Measurements from ENCODE around the gene ZDHHC16.

The ZDHHC16 gene

GRCh38 chr10:97442277-97442676 is 3.7 kb upstream of the ZDHHC16 start:
- Histone ChIP-seq H3K27ac (ENCODE audit: low read depth, low read length) (no peak overlapping the region), H3K9me3 (ENCODE audit: control insufficient read depth, insufficient read depth, low read depth, low read length) (no peaks in the 10 kb centered on the region), H3K4me3 (ENCODE audit: low read depth, low read length) (no peak overlapping the region), H3K4me1 (ENCODE audit: control insufficient read depth, insufficient read depth, low read length) (no peaks in the 10 kb centered on the region), H3K36me3 (ENCODE audit: control insufficient read depth, insufficient read depth, low read length) (peaks cover 48% of the 10 kb centered on the region), H3K27me3 (ENCODE audit: control insufficient read depth, insufficient read depth, low read length) (no peaks in the 10 kb centered on the region), H3K9ac (ENCODE audit: low read length) (no peak overlapping the region)

DNA sequence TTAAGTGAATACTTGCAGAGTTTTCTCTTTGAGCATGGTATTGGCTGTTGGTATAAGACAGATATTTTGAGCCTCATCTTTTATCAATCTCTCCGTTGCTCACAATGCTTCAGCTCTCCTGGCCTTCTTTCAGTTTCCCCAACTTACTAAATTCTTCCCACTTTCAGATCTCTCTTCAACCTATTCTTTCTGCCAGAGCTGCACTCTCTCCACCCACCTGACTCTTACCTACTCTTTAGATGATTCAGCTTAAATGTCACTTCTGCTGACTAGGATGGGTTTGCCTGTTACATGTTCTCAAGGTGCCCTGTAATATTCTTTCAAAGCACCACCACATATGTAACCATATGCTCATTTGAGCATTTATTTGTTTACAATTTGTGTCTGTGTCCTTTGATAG is 1.8 kb upstream of the ZDHHC16 start:
- Histone ChIP-seq H3K27me3 (ENCODE audit: control insufficient read depth, insufficient read depth, low read length) (no peaks in the 10 kb centered on the region), H3K9me3 (ENCODE audit: control insufficient read depth, insufficient read depth, low read depth, low read length) (no peaks in the 10 kb centered on the region), H3K27ac (ENCODE audit: low read depth, low read length) (no peak overlapping the region), H3K9ac (ENCODE audit: low read length) (no peak overlapping the region), H3K4me1 (ENCODE audit: control insufficient read depth, insufficient read depth, low read length) (no peaks in the 10 kb centered on the region), H3K4me3 (ENCODE audit: low read depth, low read length) (no peak overlapping the region), H3K36me3 (ENCODE audit: control insufficient read depth, insufficient read depth, low read length) (peaks cover 32% of the 10 kb centered on the region)

DNA sequence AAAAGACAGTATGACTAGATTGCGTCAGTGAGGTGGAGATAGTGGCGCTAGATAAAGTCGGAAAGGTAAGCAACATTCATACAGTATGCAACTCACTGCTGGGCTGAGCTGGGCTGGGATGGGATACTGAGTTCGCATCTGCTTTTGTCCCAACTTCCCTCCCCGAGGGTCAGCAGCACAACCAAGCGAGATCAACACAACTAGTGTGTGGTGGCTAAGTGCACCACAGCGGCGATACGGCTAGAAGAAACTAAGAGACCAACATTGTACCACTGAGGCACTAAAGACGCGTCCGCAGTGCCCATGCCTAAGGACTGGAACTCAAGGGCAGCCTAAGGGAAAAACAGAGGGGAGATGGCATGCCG is 636 bp upstream of the ZDHHC16 start:
- Histone ChIP-seq H3K4me1 (ENCODE audit: control insufficient read depth, insufficient read depth, low read length) (no peaks in the 10 kb centered on the region), H3K4me3 (ENCODE audit: low read depth, low read length) (peak overlapping the region; percentile 95), H3K27me3 (ENCODE audit: control insufficient read depth, insufficient read depth, low read length) (no peaks in the 10 kb centered on the region), H3K9me3 (ENCODE audit: control insufficient read depth, insufficient read depth, low read depth, low read length) (no peaks in the 10 kb centered on the region), H3K9ac (ENCODE audit: low read length) (peak overlapping the region; percentile 92), H3K27ac (ENCODE audit: low read depth, low read length) (peak overlapping the region; percentile 28; the same call in 1 of the 2 replicates), H3K36me3 (ENCODE audit: control insufficient read depth, insufficient read depth, low read length) (peaks cover 24% of the 10 kb centered on the region)

DNA sequence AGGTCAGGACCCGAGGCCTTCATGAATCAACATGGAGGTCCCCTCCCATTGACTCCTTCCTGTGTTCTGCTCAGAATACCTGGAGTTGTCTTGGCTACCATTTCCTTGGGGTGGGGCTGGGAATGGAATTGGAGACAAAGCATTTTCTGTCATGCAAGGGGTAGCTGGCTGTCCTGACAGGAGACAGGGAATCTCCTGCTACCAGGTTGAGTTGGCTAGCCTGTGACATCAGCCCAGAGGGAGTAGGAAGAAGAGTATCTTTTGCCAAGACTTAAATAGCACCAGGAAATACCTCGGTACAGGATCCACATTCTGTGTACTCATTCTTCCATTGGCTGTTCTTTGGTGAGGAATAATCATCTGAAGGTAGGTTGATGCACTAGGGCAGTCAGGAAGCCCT is 4.9 kb downstream of the ZDHHC16 start:
- H3K4me3 ChIP-seq (ENCODE audit: low read depth, low read length), result no peak overlapping the region
- peaks cover 53% of the 10 kb centered on the region for H3K36me3 ChIP-seq (ENCODE audit: control insufficient read depth, insufficient read depth, low read length)
- H3K9ac ChIP-seq (ENCODE audit: low read length), result no peak overlapping the region
- no peak overlapping the region for H3K27ac ChIP-seq (ENCODE audit: low read depth, low read length)
- no peaks in the 10 kb centered on the region for H3K4me1 ChIP-seq (ENCODE audit: control insufficient read depth, insufficient read depth, low read length)
- no peaks in the 10 kb centered on the region for H3K9me3 ChIP-seq (ENCODE audit: control insufficient read depth, insufficient read depth, low read depth, low read length)
- H3K27me3 ChIP-seq (ENCODE audit: control insufficient read depth, insufficient read depth, low read length), result no peaks in the 10 kb centered on the region

DNA sequence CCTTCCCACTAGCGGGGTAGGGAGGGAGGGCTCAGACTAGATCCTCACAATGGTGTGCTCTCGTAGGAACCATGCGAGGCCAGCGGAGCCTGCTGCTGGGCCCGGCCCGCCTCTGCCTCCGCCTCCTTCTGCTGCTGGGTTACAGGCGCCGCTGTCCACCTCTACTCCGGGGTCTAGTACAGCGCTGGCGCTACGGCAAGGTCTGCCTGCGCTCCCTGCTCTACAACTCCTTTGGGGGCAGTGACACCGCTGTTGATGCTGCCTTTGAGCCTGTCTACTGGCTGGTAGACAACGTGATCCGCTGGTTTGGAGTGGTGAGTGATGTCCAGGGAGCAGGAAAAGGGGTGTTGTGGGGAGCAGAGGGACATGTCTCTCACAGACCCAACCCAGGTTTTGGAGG is 5.6 kb downstream of the ZDHHC16 start:
- Histone ChIP-seq H3K36me3 (ENCODE audit: control insufficient read depth, insufficient read depth, low read length) (peaks cover 61% of the 10 kb centered on the region), H3K27me3 (ENCODE audit: control insufficient read depth, insufficient read depth, low read length) (no peaks in the 10 kb centered on the region), H3K9me3 (ENCODE audit: control insufficient read depth, insufficient read depth, low read depth, low read length) (no peaks in the 10 kb centered on the region), H3K4me1 (ENCODE audit: control insufficient read depth, insufficient read depth, low read length) (no peaks in the 10 kb centered on the region), H3K9ac (ENCODE audit: low read length) (no peak overlapping the region), H3K27ac (ENCODE audit: low read depth, low read length) (no peak overlapping the region), H3K4me3 (ENCODE audit: low read depth, low read length) (no peak overlapping the region)

GRCh38 chr10:97452352-97452751 is 6.4 kb downstream of the ZDHHC16 start:
- Histone ChIP-seq H3K36me3 (ENCODE audit: control insufficient read depth, insufficient read depth, low read length) (peaks cover 68% of the 10 kb centered on the region), H3K27me3 (ENCODE audit: control insufficient read depth, insufficient read depth, low read length) (no peaks in the 10 kb centered on the region), H3K9ac (ENCODE audit: low read length) (no peak overlapping the region), H3K4me1 (ENCODE audit: control insufficient read depth, insufficient read depth, low read length) (no peaks in the 10 kb centered on the region), H3K9me3 (ENCODE audit: control insufficient read depth, insufficient read depth, low read depth, low read length) (no peaks in the 10 kb centered on the region), H3K27ac (ENCODE audit: low read depth, low read length) (no peak overlapping the region), H3K4me3 (ENCODE audit: low read depth, low read length) (no peak overlapping the region)

DNA sequence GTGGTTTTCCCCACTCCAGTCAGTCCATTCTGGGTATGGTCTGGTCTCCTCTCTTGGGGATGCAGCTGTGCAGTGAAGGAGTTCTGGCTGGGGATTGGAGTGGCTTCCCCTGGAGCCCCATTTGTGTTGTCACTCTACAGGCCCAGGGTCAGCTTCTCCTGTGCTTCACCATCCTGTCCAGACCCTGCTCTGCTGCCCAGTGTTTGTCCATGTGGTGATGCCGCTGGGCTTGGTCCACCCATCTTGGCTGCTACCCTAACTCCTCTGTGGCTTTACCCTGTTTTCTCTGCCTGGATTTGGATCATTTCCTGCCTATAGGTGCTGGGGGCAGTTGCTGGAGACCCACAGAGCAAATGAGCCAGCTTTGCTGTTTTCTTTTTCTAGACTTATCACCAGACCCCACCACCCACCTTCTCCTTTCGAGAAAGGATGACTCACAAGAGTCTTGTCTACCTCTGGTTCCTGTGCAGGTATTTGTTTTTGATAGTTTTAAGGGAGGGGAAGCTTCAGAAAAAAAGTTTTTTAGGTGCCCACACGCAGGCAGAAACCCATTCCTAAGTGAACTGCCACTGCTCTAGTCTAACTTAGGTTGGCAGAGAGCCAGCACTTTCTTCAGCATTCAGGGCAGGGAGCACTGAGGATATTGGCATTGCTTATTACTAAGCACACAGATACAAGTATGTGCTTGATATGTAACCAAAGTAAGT is 8.5 kb downstream of the ZDHHC16 start:
- Histone ChIP-seq H3K27ac (ENCODE audit: low read depth, low read length) (no peak overlapping the region), H3K27me3 (ENCODE audit: control insufficient read depth, insufficient read depth, low read length) (no peaks in the 10 kb centered on the region), H3K4me1 (ENCODE audit: control insufficient read depth, insufficient read depth, low read length) (no peaks in the 10 kb centered on the region), H3K9me3 (ENCODE audit: control insufficient read depth, insufficient read depth, low read depth, low read length) (no peaks in the 10 kb centered on the region), H3K4me3 (ENCODE audit: low read depth, low read length) (no peak overlapping the region), H3K36me3 (ENCODE audit: control insufficient read depth, insufficient read depth, low read length) (peaks cover 88% of the 10 kb centered on the region), H3K9ac (ENCODE audit: low read length) (no peak overlapping the region)

GRCh38 chr10:97456034-97456685 is 10.2 kb downstream of the ZDHHC16 start:
- H3K27ac ChIP-seq (ENCODE audit: low read depth, low read length), result no peak overlapping the region
- H3K9ac ChIP-seq (ENCODE audit: low read length), result no peak overlapping the region
- no peaks in the 10 kb centered on the region for H3K27me3 ChIP-seq (ENCODE audit: control insufficient read depth, insufficient read depth, low read length)
- H3K36me3 ChIP-seq (ENCODE audit: control insufficient read depth, insufficient read depth, low read length), result peaks cover 98% of the 10 kb centered on the region
- no peaks in the 10 kb centered on the region for H3K4me1 ChIP-seq (ENCODE audit: control insufficient read depth, insufficient read depth, low read length)
- no peak overlapping the region for H3K4me3 ChIP-seq (ENCODE audit: low read depth, low read length)
- no peaks in the 10 kb centered on the region for H3K9me3 ChIP-seq (ENCODE audit: control insufficient read depth, insufficient read depth, low read depth, low read length)

- Histone ChIP-seq H3K4me3 (ENCODE audit: low read depth, low read length) (no peak overlapping the region), H3K4me1 (ENCODE audit: control insufficient read depth, insufficient read depth, low read length) (no peaks in the 10 kb centered on the region), H3K27me3 (ENCODE audit: control insufficient read depth, insufficient read depth, low read length) (no peaks in the 10 kb centered on the region), H3K36me3 (ENCODE audit: control insufficient read depth, insufficient read depth, low read length) (peaks cover 98% of the 10 kb centered on the region), H3K27ac (ENCODE audit: low read depth, low read length) (no peak overlapping the region), H3K9me3 (ENCODE audit: control insufficient read depth, insufficient read depth, low read depth, low read length) (no peaks in the 10 kb centered on the region), H3K9ac (ENCODE audit: low read length) (no peak overlapping the region)
These were observed 10.7 kb downstream of the ZDHHC16 start for GRCh38 chr10:97456686-97457065.

- no peaks in the 10 kb centered on the region for H3K4me1 ChIP-seq (ENCODE audit: control insufficient read depth, insufficient read depth, low read length)
- H3K36me3 ChIP-seq (ENCODE audit: control insufficient read depth, insufficient read depth, low read length), result peaks cover 97% of the 10 kb centered on the region
- no peak overlapping the region for H3K9ac ChIP-seq (ENCODE audit: low read length)
- H3K9me3 ChIP-seq (ENCODE audit: control insufficient read depth, insufficient read depth, low read depth, low read length), result no peaks in the 10 kb centered on the region
- no peaks in the 10 kb centered on the region for H3K27me3 ChIP-seq (ENCODE audit: control insufficient read depth, insufficient read depth, low read length)
- H3K4me3 ChIP-seq (ENCODE audit: low read depth, low read length), result no peak overlapping the region
- H3K27ac ChIP-seq (ENCODE audit: low read depth, low read length), result no peak overlapping the region
These were observed 13.1 kb downstream of the ZDHHC16 start for GRCh38 chr10:97459111-97459510.

DNA sequence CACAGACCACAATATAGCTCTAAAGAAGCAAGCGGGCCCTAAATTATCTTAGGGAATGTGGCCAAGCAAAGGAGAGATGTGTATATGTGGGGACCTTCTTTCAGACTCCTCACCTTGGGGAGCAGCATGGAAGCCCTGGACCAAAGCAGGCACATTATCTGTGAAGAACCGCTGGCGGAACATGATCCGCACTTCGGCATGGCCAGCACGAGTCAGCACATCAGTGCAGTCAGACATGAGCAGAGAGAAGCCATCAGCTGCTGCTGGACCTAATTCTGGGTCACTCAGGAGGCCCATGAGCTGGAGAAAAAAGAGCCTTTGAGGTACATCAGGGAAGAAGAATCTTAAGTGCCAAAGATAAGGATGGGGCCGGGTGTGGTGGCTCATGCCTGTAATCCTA is 14.0 kb downstream of the ZDHHC16 start:
- Histone ChIP-seq H3K27ac (ENCODE audit: low read depth, low read length) (no peak overlapping the region), H3K27me3 (ENCODE audit: control insufficient read depth, insufficient read depth, low read length) (no peaks in the 10 kb centered on the region), H3K9me3 (ENCODE audit: control insufficient read depth, insufficient read depth, low read depth, low read length) (no peaks in the 10 kb centered on the region), H3K9ac (ENCODE audit: low read length) (no peak overlapping the region), H3K4me3 (ENCODE audit: low read depth, low read length) (no peak overlapping the region), H3K36me3 (ENCODE audit: control insufficient read depth, insufficient read depth, low read length) (peaks cover 97% of the 10 kb centered on the region), H3K4me1 (ENCODE audit: control insufficient read depth, insufficient read depth, low read length) (no peaks in the 10 kb centered on the region)

Data from HUES6 (cell line).